HCT116 (cell line): Measurements from ENCODE around the gene B4GALT4. TPM values are rescaled to one million over a fixed set of nuclear protein-coding genes. Genes with fewer than 3 reads are reported as not detected.

Experiments
- ATAC-seq: fragments of 200-7000 bp; cut with Tn5 transposase; 2 replicates; pipeline ENCODE4 v1.9.1; 2020; ENCODE audit warnings: mild to moderate bottlenecking, moderate library complexity
- BruUV-seq: library from RNA; stranded (reverse); fragments of 400-500 nt; replicated peaks from 2 replicates; lab custom pipeline; 2021; lab: Mats Ljungman, UMichigan
- CTCF ChIA-PET: fragments of 300-600 bp; sonication (Branson Sonifier 250); formaldehyde crosslinking; loops from one replicate; lab custom pipeline; 2021; ENCODE audit warnings: antibody characterized with exemption; lab: Charles Lee
- POLR2A ChIA-PET: fragments of 300-600, 350-600 bp; sonication (Branson Sonifier 250); formaldehyde crosslinking; loops from one replicate; lab custom pipeline; 2021; ENCODE audit warnings: antibody characterized with exemption; lab: Charles Lee
- RAD21 ChIA-PET, 2 experiments: fragments of 300-600 bp; sonication (Branson Sonifier 250); formaldehyde crosslinking; loops; one replicate each; lab custom pipeline; 2023; ENCODE audit warnings: low total read pairs in 2 of 2; ENCODE audit not compliant: uncharacterized antibody in 2 of 2, unreplicated experiment in 2 of 2, low non-redundant PET in 1 of 2; lab: Charles Lee
- DNase-seq: peaks from one replicate; pipeline ENCODE4 v3.0.0-alpha.2; 2010; ENCODE audit warnings: low read depth, low spot score
- H2AFZ ChIP-seq: fragments of 200-600 bp; shearing (Covaris generic), sonication (generic); 2 replicates; pipeline ENCODE4 v1.6.1; 2017; ENCODE audit warnings: low read depth, mixed run types, mixed read lengths, antibody characterized with exemption, low read length; ENCODE audit not compliant: poor library complexity, severe bottlenecking
- H3K27ac ChIP-seq: 2 replicates; pipeline ENCODE4 v1.5.1; 2012; ENCODE audit warnings: low read depth, low read length
- H3K27me3 ChIP-seq: fragments of 200-600 bp; sonication (generic); 2 replicates; pipeline ENCODE4 v1.6.1; 2016; ENCODE audit warnings: mixed run types, low read length, mixed read lengths; ENCODE audit not compliant: insufficient read depth
- H3K36me3 ChIP-seq, 2 experiments: fragments of 200-500 bp in 1 of 2; fragments of 200-600 bp in 1 of 2; sonication (Bioruptor generic) in 1 of 2; sonication (generic) in 1 of 2; 2 replicates each; pipeline versions ENCODE4 v1.5.1 to v1.6.1; 2014 to 2016; ENCODE audit warnings: low read length in 2 of 2, inconsistent platforms in 1 of 2, mixed read lengths in 1 of 2, mixed run types in 1 of 2; ENCODE audit not compliant: insufficient read depth in 2 of 2, control insufficient read depth in 1 of 2
- H3K4me1 ChIP-seq, 2 experiments: fragments of 200-600 bp in 1 of 2; sonication (generic) in 1 of 2; 2 replicates each; pipeline versions ENCODE4 v1.5.1 to v1.6.1; 2012 to 2017; ENCODE audit warnings: low read length in 2 of 2, inconsistent platforms in 1 of 2, mild to moderate bottlenecking in 1 of 2, mixed read lengths in 1 of 2, mixed run types in 1 of 2, moderate library complexity in 1 of 2; ENCODE audit not compliant: insufficient read depth in 2 of 2, control insufficient read depth in 1 of 2
- H3K4me2 ChIP-seq: fragments of 200-600 bp; sonication (generic); 2 replicates; pipeline ENCODE4 v1.6.1; 2017; ENCODE audit warnings: mixed run types, low read length, mixed read lengths
- H3K4me3 ChIP-seq, 2 experiments: fragments of 200-600 bp in 1 of 2; sonication (generic) in 1 of 2; replicated peaks in 1 of 2; 2 replicates each; pipeline ENCODE4 v1.5.1; 2011 to 2016; ENCODE audit warnings: low read length in 2 of 2, control low read depth in 1 of 2, low read depth in 1 of 2, mild to moderate bottlenecking in 1 of 2, mixed read lengths in 1 of 2, mixed run types in 1 of 2
- H3K79me2 ChIP-seq: fragments of 200-600 bp; sonication (generic); 2 replicates; pipeline ENCODE4 v1.6.1; 2017; ENCODE audit warnings: mild to moderate bottlenecking, mixed run types, low read length, moderate library complexity, mixed read lengths; ENCODE audit not compliant: insufficient read depth
- H3K9ac ChIP-seq: fragments of 200-600 bp; sonication (generic); 2 replicates; pipeline ENCODE4 v1.6.1; 2016; ENCODE audit warnings: low read length, mixed read lengths
- H3K9me2 ChIP-seq: fragments of 200-600 bp; sonication (generic), shearing (Covaris generic); 2 replicates; pipeline ENCODE4 v1.6.1; 2017; ENCODE audit warnings: mixed run types, mild to moderate bottlenecking, moderate library complexity; ENCODE audit not compliant: insufficient read depth
- H3K9me3 ChIP-seq, 2 experiments: fragments of 200-500 bp in 1 of 2; fragments of 200-600 bp in 1 of 2; sonication (Bioruptor generic) in 1 of 2; sonication (generic) in 1 of 2; 2 replicates each; pipeline ENCODE4 v1.6.1; 2014 to 2017; ENCODE audit warnings: low read length in 2 of 2, mixed read lengths in 2 of 2, inconsistent platforms in 1 of 2, low read depth in 1 of 2, mild to moderate bottlenecking in 1 of 2, mixed run types in 1 of 2, moderate library complexity in 1 of 2; ENCODE audit not compliant: control insufficient read depth in 1 of 2, insufficient read depth in 1 of 2
- H4K20me1 ChIP-seq: fragments of 200-600 bp; sonication (generic), shearing (Covaris generic); 2 replicates; pipeline ENCODE4 v1.6.1; 2017; ENCODE audit warnings: mixed run types, mild to moderate bottlenecking, moderate library complexity; ENCODE audit not compliant: insufficient read depth
- CEBPB ChIP-seq: IDR thresholded peaks from 2 replicates; pipeline ENCODE4 v1.6.1; 2012; ENCODE audit warnings: low read depth
- EGR1 ChIP-seq: IDR thresholded peaks from 2 replicates; pipeline ENCODE4 v1.6.1; 2012; ENCODE audit warnings: low read depth
- EZH2phosphoT487 ChIP-seq: fragments of 200-600 bp; IDR thresholded peaks from 2 replicates; pipeline ENCODE4 v1.6.1; 2018; ENCODE audit warnings: antibody characterized with exemption, borderline replicate concordance
- FOSL1 ChIP-seq: IDR thresholded peaks from 2 replicates; pipeline ENCODE4 v1.6.1; 2012; ENCODE audit warnings: low read depth
- JUND ChIP-seq: IDR thresholded peaks from 2 replicates; pipeline ENCODE4 v1.6.1; 2012
- MAX ChIP-seq: IDR thresholded peaks from 2 replicates; pipeline ENCODE4 v1.6.1; 2012
- POLR2A ChIP-seq: IDR thresholded peaks from 2 replicates; pipeline ENCODE4 v1.7.0; 2011; ENCODE audit warnings: borderline replicate concordance; ENCODE audit not compliant: insufficient read depth, insufficient read length; ENCODE audit errors: extremely low read depth
- POLR2AphosphoS5 ChIP-seq: IDR thresholded peaks from 2 replicates; pipeline ENCODE4 v1.6.1; 2011; ENCODE audit warnings: mild to moderate bottlenecking, low read depth, low read length, moderate library complexity
- RAD21 ChIP-seq: IDR thresholded peaks from 2 replicates; pipeline ENCODE4 v1.6.1; 2012; ENCODE audit warnings: low read depth, mild to moderate bottlenecking
- SIN3A ChIP-seq: IDR thresholded peaks from 2 replicates; pipeline ENCODE4 v1.6.1; 2012; ENCODE audit warnings: low read depth
- SP1 ChIP-seq: IDR thresholded peaks from 2 replicates; pipeline ENCODE4 v1.6.1; 2012; ENCODE audit warnings: low read depth
- SRF ChIP-seq: IDR thresholded peaks from 2 replicates; pipeline ENCODE4 v1.6.1; 2012; ENCODE audit warnings: low read depth
- TCF7L2 ChIP-seq: IDR thresholded peaks from 2 replicates; pipeline ENCODE4 v1.7.0; 2011; ENCODE audit warnings: borderline replicate concordance, inconsistent platforms; ENCODE audit not compliant: insufficient read depth, insufficient read length; ENCODE audit errors: extremely low read depth
- YY1 ChIP-seq: IDR thresholded peaks from 2 replicates; pipeline ENCODE4 v1.6.1; 2011; ENCODE audit warnings: low read length, low read depth, moderate library complexity, mild to moderate bottlenecking; ENCODE audit not compliant: insufficient replicate concordance; ENCODE audit errors: extremely low read depth
- ZBTB33 ChIP-seq: IDR thresholded peaks from 2 replicates; pipeline ENCODE4 v1.6.1; 2011; ENCODE audit warnings: mild to moderate bottlenecking, low read length, moderate library complexity; ENCODE audit not compliant: insufficient replicate concordance; ENCODE audit errors: extremely low read depth
- ZFX ChIP-seq: fragments of 450-650 bp; IDR thresholded peaks from 2 replicates; pipeline ENCODE4 v1.6.1; 2017
- intact Hi-C: fragments of 100-400 bp; cut with micrococcal nuclease; formaldehyde crosslinking; loops from 2 replicates; pipeline ENCODE4 v1.10.0; 2022
- total RNA-seq: library from RNA; stranded (reverse); gene quantifications from one replicate; pipeline ENCODE4 v1.2.1, GENCODE V29; 2021; ENCODE audit not compliant: unreplicated experiment
- TF ChIP-seq, protein P1 (sequence below): IDR thresholded peaks from 2 replicates; pipeline ENCODE4 v1.6.1; 2012; ENCODE audit warnings: low read depth

Gene B4GALT4
- total RNA-seq, 1 experiment from 2014 or later: 15.9 TPM

DNA sequence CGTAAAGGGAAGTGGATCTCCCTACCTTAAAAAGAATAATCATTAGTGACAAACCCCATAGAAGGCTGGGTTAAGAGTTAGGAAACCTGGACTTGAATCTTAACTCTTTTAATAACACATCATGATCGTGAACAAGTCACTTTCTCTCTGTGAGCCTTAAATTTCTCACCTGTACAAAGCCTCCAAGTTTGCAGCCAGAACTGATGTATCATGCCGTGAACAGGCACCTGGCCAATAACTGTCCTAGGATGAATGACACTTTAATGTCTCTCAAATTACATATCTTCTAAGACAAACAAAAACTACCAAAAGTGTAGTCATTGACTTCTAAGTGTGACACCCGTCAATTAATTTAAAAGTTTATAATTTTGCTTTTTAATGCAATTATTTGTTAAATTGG, 63.4 kb downstream of the B4GALT4 start:
- Histone ChIP-seq H3K9me2 (no peaks in the 10 kb centered on the region), H3K9me3 (no peaks in the 10 kb centered on the region), H3K27me3 (no peaks in the 10 kb centered on the region), H2AFZ (no peak overlapping the region), H3K4me1 (no peaks in the 10 kb centered on the region), H3K27ac (no peak overlapping the region), H3K4me2 (no peak overlapping the region), H4K20me1 (no peaks in the 10 kb centered on the region), H3K9ac (no peak overlapping the region), H3K79me2 (no peaks in the 10 kb centered on the region), H3K4me3 (no peak overlapping the region), H3K36me3 (no peaks in the 10 kb centered on the region)
- ChIA-PET POLR2A (no interaction called here), RAD21 (no interaction called here), CTCF (no interaction called here)
- ATAC-seq (no peak), DNase-seq (no peak)
- BruUV-seq: no TSS peak
- intact Hi-C loops: no loop called here
- no peak for TF ChIP-seq POLR2AphosphoS5
- TF ChIP-seq ZFX: no peak
- no peak for TF ChIP-seq CEBPB
- TF ChIP-seq SRF: no peak
- TF ChIP-seq POLR2A: no peak
- TF ChIP-seq SIN3A: no peak
- no peak for TF ChIP-seq EGR1

DNA sequence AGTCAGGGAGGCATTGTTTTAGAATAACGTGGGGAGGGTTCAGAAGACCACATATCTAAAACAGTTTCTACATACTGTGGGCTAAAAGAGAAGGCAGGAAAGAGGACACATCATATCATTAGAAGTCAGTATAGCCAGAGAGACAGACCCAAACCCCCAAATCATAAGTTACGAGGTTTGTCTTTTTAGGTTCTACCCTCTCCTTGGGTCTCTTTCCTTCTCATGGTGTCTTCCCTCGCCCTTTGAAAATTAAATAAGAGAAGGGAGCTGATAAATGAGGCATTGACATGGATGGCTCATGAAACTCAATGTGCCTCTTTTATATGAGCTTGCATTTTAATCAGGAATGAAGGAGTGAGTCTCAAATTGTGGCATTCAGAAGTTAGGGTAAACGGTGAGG, 63.9 kb downstream of the B4GALT4 start:
- Histone ChIP-seq H3K36me3 (no peaks in the 10 kb centered on the region), H3K9me2 (no peaks in the 10 kb centered on the region), H3K27ac (no peak overlapping the region), H3K4me2 (no peak overlapping the region)
- BruUV-seq: no TSS peak
- no peak for ATAC-seq
- no peak for TF ChIP-seq JUND
- TF ChIP-seq, protein P1, sequence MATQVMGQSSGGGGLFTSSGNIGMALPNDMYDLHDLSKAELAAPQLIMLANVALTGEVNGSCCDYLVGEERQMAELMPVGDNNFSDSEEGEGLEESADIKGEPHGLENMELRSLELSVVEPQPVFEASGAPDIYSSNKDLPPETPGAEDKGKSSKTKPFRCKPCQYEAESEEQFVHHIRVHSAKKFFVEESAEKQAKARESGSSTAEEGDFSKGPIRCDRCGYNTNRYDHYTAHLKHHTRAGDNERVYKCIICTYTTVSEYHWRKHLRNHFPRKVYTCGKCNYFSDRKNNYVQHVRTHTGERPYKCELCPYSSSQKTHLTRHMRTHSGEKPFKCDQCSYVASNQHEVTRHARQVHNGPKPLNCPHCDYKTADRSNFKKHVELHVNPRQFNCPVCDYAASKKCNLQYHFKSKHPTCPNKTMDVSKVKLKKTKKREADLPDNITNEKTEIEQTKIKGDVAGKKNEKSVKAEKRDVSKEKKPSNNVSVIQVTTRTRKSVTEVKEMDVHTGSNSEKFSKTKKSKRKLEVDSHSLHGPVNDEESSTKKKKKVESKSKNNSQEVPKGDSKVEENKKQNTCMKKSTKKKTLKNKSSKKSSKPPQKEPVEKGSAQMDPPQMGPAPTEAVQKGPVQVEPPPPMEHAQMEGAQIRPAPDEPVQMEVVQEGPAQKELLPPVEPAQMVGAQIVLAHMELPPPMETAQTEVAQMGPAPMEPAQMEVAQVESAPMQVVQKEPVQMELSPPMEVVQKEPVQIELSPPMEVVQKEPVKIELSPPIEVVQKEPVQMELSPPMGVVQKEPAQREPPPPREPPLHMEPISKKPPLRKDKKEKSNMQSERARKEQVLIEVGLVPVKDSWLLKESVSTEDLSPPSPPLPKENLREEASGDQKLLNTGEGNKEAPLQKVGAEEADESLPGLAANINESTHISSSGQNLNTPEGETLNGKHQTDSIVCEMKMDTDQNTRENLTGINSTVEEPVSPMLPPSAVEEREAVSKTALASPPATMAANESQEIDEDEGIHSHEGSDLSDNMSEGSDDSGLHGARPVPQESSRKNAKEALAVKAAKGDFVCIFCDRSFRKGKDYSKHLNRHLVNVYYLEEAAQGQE: no peak
- no peak for TF ChIP-seq FOSL1
- no peak for TF ChIP-seq ZBTB33
- TF ChIP-seq POLR2A: no peak
- TF ChIP-seq RAD21: no peak
- no peak for TF ChIP-seq YY1
- TF ChIP-seq SRF: no peak
- no peak for TF ChIP-seq EGR1
- TF ChIP-seq MAX: no peak
- TF ChIP-seq SP1: no peak
- no peak for TF ChIP-seq ZFX
- TF ChIP-seq TCF7L2: no peak
- no peak for TF ChIP-seq SIN3A
- TF ChIP-seq EZH2phosphoT487: no peak
- TF ChIP-seq, all 23 proteins: peak for 0
- Histone ChIP-seq H3K79me2 (no peaks in the 10 kb centered on the region), H3K4me3 (no peak overlapping the region), H3K9ac (no peak overlapping the region), H4K20me1 (no peaks in the 10 kb centered on the region), H3K4me1 (no peaks in the 10 kb centered on the region), H2AFZ (no peak overlapping the region), H3K9me3 (no peaks in the 10 kb centered on the region), H3K27me3 (no peaks in the 10 kb centered on the region)
- DNase-seq: no peak
- CTCF ChIA-PET: no interaction called here
- POLR2A ChIA-PET: no interaction called here
- intact Hi-C loops: no loop called here
- RAD21 ChIA-PET: no interaction called here
